Adrenal gland (tissue), 5 donors: Measurements from ENCODE around the gene HES7.

Experiments
- CTCF ChIP-seq, 6 experiments: fragments of 450-650 bp in 4 of 6; fragments of 200-600 bp in 2 of 6; sonication (generic) in 1 of 6; IDR thresholded peaks; 1 replicate in 5 of 6; 2 replicates in 1 of 6; pipeline versions ENCODE4 v1.5.1 to v1.8.0; 2016 to 2021; ENCODE audit warnings: antibody characterized with exemption in 6 of 6, mild to moderate bottlenecking in 2 of 6, moderate library complexity in 1 of 6
- POLR2A ChIP-seq, 2 donors: fragments of 450-650 bp; IDR thresholded peaks; one replicate each; pipeline ENCODE4 v1.6.1; 2017; ENCODE audit warnings: antibody characterized with exemption in 2 of 2, mild to moderate bottlenecking in 2 of 2, moderate library complexity in 1 of 2
- donor health status: DM: no; HTN: no; CAD: no.

GRCh38 chr17:8143581-8144400 lies 19.9 kb upstream of the HES7 start:
- TF ChIP-seq POLR2A (IDR thresholded peaks at IDR 0.05) (no peak), CTCF (IDR thresholded peaks at IDR 0.05) (no peak)
